HG03460 (cell line): ENCODE results near the gene CDK18.

Experiments
- ATAC-seq: cut with Tn5 transposase; IDR thresholded peaks from one replicate; pipeline ENCODE4 v1.9.1; 2021; ENCODE audit not compliant: unreplicated experiment

CDK18 gene

DNA sequence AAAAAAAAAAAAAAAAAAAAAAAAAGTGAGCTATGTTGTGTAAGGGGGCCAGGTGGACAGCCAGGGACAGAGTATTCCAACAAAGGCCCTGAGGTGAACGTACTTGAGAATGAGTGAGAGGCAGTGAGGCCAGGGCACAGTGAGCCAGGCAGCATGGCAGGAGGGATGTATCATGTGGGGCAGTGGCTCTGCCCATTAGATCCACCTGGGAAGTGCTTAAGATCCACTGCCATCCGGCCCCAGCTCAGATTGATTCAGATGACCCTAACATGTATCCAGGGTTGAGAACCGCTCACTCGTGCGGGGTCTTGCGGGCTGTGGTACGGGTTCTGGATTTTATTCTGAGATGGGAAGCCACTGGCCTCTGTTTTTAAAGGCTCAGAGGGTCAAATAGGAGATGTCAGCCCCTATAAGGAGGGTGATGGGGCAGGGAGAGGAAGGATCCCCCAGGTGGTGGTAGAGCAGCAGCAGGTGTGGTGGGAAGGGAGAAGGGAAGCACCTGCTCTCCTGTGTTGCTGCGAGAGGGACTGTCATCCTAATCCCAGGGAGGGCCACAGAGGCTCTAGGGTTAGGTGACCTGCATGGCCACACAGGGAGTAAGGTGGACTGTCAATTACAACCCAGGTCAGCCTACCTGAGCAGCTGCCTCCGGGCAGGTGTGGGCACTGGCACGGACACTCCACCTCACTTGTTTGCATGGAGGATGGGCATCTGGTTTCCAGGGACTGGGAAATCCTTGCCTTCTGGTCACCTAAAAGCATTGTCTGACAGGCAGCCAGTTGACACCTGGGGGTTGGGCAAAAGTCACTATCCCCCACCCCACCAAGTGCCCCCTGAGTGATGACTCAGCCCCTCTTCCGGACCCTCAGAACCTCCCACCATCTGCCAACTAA lies 31.6 kb downstream of the CDK18 start:
- ATAC-seq: no peak

DNA sequence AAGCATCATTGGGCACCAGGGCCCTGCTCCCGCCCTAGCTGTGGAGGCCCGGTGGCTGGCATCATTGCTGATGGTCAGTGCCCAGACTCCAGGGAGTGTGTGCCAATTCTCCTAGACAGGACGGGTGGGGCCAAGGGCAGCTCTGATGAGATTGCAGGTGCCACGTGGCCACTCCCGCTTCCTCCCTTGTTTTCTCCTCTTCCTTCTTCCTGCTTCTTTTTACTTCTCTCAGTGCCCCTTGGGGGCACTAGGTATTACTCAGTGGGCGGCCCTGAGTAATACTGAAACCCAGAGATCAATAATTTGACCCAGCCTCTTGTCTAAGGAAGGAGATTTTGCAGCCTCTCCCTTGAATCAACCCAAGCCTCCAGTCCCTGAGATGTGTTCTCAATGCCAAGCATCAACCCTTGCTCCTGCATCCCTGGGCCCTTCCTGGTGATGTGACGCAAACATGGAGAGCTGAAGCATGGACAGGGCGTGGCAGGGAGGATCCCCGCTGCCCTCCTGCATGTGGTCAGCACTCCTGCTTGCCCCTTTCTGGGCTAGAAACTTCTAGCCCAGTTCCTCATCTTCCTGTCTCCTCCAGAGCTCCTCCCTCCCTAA lies 32.4 kb downstream of the CDK18 start:
- no peak for ATAC-seq

GRCh38 chr1:205537386-205538018 lies 33.0 kb downstream of the CDK18 start:
- no peak for ATAC-seq

DNA sequence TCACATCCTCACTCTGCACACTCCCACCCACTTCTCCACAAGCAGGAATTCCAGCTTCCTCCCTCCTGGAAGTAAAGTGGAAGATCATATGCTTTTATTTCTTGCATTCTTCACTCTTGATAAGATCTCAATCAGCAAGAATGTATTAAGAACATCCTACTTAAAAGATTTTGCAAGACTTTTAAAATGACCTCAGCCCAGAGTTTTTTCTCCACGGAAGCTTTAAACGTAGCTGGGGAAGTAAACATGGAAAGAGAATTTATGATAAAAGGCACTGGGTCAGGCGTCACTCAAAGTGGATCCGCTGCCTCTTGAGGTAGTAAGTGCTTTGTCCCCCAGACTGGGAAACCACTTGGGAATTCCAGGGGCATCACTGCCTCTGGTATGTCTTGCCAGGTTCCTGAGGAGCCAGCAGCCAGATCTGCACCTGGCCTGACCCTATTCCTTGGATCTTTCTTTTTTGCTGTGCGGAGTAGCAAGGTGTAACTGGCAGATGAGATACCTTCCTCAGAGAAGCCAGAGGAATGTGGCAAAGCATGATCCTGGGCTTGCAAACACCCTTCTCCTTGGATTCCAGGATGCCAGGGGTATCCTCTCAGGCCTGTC lies 33.9 kb downstream of the CDK18 start:
- ATAC-seq: no peak

DNA sequence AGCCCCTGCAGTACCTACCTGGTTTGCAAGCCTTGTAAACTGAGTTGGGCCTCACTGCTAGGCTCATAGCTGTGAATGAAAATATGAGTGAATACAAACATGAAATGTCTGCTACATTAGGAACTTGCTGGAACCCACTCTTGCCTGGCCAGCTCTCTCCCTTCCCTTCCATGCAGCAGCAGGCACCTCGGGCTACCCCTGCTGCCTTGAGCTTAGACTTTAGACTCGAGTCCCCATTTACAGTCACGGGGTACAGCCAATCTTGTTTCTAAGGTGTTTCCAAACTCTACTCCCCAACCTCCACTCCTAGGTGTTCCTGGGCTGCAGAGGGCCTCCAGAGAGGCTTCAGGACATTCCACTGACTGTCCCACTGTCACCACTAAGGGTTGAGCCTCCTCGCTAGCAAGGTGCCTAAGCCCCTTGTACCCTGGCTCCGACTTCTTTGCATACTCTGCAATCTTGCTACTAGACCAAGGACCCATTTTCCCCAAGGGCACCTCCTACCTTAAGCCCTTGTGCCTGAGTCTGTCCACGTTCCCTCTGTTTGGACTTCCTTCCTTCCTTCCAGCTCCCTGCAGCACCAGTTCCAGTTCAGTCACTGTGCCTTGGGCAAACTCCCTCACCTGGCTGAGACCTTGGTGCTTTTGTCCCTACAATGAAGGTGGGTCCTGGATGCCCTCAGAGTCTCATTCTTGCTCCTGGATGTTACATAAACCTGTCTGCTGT lies 36.9 kb downstream of the CDK18 start:
- no peak for ATAC-seq

- ATAC-seq: no peak
Measured at GRCh38 chr1:205542367-205542766, 37.9 kb downstream of the CDK18 start.

DNA sequence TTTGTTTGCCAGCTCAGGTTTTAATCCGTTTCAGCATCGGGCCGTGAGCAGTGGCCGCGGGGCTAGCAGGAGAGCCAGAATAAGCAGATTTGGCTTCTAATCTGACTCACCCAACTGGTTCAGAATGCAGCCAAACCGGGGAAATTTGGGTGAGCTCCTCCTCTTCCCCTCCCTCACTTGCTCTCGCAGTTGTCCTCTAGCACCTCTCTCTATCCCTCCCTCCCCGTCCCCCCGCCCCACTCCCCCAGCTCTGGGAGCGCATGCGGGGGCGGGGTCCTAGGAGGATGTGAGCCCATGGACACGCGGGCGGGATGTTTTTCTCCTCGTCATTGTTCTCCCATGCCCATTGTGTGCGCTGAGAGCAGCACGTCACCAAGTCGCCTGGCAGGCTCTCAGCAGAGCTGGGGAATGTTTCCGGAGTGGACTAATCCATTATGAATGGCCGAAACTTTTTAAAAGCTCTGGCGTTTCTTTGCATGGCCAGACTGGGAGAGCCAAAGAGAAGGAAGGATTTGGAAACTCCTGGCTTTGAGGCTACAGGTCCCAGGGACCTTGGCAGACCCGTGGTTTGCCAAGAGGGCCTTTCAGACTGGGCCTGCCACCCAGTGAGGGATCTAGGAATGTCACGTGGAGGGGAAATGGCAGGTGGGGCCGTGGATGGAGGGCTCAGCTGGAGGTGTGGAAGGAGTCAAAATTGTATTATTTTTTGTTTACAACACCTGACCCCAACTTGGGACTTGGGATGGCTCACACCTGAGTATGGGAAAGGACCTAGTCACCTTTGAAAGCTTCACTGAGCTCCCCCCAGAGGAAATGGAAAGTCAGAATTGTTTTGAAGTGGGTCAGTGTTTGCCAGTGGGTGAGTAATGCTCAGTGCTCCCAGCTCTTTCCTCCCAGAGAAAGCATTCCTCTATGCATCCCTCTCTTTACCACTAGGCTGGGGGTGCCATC lies 39.2 kb downstream of the CDK18 start:
- ATAC-seq: no peak

DNA sequence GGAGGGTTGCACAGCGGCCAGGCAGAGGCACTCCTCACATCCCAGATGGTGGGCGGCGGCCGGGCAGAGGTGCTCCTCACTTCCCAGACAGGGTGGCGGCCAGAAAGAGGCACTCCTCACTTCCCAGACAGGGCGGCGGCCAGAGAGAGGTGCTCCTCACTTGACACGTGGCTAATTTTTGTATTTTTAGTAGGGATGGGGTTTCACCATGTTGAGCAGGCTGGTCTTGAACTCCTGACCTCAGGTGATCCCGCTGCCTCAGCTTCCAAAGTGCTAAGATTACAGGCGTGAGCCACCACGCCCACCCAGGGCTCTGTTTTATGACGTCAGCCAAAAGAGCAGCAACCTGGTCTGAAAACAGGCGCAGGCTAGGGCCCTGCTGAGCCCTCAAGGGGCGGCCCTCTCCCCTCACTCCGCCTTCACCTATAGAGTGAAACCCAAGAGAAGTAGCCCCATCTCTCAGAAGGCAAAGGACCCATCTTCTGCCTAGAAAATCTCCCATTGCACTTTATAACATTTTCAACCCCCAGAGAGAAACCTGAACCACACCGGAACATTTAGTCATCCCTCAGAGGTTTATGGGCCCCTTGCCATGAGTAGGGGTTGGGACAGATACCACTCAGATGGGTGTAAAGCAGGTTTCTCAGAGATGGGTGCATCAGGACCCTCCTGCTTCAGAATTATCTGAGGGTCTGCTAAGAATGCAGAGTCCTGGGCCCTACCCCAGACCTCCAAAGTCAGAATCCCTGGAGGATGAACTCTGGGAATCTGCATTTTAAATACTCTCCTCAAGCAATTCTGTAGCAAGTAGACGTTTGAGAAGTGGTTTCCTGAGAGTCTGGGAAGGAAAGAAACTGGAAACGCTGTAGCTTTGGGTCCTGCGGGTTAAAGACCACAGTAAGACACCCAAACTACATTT lies 40.8 kb downstream of the CDK18 start:
- ATAC-seq: no peak

DNA sequence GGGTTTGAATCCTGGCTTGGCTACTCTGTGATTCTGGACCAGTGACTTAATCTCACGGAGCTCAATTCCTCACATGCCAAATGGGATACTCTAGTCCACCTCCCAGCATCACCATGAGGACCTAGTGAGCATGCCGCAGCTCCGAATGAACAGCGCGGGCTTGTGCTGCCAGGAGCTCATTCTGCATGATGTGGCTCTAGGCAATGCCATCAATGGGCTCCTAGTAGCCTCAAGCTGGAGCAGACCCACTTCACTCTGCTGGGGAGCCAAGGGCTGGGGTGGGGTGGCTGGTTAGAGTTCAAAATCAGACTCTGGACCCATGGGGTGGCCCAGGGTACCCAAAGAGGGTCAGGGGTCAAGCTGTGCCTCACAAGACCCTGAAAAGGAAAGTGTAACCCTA lies 41.5 kb downstream of the CDK18 start:
- ATAC-seq: no peak

- no peak for ATAC-seq
Measured at GRCh38 chr1:205546541-205546940, 42.1 kb downstream of the CDK18 start.

- no peak for ATAC-seq
Measured at GRCh38 chr1:205547936-205548827, 43.7 kb downstream of the CDK18 start.

DNA sequence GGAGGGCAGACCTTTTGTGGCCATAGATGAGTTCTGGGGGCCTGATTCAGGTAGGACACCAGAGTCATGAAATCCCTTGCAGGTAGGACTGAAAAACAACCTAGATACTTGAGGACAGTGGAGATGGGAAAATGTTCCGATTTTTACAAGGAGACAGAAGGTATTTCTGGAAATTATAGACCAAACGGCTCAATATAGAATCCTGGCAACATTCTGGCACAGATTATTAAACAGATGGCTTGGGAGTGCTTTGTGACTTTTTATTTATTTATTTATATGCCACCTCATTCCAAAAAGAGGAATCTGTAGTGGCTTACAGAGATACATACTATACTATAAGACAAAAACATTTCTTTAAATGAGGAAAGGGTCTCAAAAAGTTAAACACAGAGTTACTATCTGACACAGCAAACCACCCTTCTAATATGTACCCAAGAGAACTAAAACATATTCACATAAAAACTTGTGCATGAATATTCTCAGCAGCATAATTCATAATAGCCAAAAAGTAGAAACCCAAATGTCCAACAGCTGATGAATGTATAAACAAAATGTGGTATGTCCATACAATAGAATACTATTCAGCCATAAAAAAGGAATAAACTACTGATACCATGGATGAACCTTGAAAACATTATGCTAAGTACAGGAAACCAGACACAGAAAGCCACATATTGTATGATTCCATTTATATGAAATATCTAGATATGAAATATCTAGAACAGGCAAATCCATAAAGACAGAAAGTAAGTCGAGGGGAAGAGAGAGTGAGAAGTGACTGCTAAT lies 49.8 kb downstream of the CDK18 start:
- ATAC-seq: no peak

- ATAC-seq: no peak
Measured at GRCh38 chr1:205561501-205562203, 57.2 kb downstream of the CDK18 start.

- no peak for ATAC-seq
Measured at GRCh38 chr1:205563927-205564441, 59.5 kb downstream of the CDK18 start.

- no peak for ATAC-seq
Measured at GRCh38 chr1:205565799-205566198, 61.3 kb downstream of the CDK18 start.

DNA sequence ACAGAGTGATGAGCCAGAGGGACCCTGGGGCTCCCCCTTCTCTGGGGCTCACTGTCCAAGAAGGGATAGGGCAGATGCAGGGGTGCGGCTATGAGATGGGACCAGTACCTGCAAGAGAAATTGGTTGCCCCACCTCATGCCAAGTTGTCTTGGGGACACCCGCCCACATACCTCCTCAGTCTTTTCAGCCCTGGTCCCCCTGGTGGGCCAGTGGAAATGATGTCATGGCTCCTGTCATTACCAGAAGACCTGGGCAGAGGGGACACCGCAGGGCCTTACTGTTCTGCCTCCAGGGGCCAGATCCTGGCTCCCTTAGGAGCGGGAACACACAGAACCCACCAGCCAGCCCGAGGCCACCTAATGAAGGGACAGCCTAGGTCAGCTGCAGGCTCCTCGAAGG lies 63.2 kb downstream of the CDK18 start:
- no peak for ATAC-seq
